ENCODE data around the gene CCDC86.
"Not testable (repeated sequence)": the region's sequence is repeated elsewhere in the genome, so short reads cannot be mapped to it uniquely, and the experiment has no call there.

Gene CCDC86

GRCh38 chr11:60841797-60842667 is at the start of gene CCDC86:
CCDC86 (plus strand) TSS chr11:60842113; CDS start chr11:60842125, 12 bp downstream.
- peak; percentile 97 for DNase-seq

DNA sequence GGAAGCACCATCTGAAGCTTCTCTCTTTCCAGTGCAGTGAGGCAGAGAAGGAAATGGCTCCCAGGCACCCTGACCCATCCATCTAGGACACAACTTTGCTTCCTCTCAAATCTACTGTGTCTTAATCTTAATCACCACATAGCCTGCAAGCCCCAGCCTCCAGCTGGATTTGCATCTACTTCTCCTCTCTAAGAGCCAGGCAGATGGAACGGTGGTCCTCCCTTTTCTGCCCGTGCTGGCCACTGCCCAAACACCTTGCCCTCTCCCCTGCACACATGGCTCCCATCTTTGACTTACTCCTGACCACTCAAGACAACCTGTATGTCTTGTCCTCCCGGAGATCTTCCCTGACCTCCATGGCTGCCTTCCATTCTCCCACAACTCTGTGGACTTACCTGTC is 49.4 kb upstream of the CCDC86 start:
- no peak for DNase-seq

GRCh38 chr11:60795291-60795690 is 46.6 kb upstream of the CCDC86 start:
- no peak for DNase-seq

- DNase-seq, result no peak
Observed at GRCh38 chr11:60797846-60798630, 43.9 kb upstream of the CCDC86 start.

DNA sequence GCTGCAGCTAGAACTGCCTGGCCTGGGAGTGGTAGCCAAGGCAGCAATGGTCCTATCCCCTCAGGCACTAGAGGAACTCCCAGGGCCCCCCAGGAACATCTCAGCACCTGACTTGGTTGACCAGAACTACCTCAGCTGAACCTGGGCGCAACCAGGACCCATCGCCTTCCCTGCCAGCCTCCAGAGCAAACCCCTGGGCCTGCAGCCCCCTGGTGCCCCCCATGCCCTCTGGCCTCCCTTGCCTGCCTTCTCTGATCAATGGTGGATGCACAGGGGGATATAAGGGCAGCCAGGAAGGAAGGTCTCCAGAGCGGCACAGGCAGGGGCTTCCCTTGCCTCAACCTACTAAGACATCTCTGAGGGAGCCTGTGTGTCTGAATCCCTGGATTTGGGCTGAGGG is 43.3 kb upstream of the CCDC86 start:
- DNase-seq, result no peak

GRCh38 chr11:60801194-60801593 is 40.7 kb upstream of the CCDC86 start:
- no peak for DNase-seq

DNA sequence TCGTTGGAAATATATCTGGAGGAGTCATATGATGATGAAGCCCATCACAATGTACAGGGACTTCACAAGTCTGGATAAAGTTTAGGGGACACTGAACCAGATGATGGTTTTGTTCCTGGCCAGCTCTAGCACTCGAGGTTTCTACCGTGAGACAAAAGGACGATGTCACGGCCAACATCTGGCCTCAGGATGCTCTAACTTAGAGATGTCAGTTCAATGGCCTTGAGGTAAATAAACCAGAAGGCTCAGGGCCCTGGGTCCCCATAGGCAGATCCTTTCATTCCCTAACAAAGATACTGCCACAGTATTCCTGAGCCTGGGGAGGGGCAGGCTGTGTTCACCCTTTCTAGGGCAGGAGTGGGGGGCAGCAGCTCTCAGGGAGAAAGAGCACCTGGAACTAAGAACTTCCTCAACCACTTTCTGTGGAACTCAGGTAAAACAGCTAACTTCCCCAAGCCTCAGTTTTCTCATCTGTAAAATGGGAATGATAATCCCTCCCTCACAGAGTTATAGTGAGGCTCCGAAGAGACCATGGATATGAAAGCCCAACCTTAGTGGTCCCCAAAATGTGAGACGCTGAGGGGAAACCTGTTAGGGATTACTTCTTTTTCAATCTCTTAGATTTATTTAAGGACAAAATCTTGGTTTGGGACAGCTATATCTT is 38.5 kb upstream of the CCDC86 start:
- no peak for DNase-seq

DNA sequence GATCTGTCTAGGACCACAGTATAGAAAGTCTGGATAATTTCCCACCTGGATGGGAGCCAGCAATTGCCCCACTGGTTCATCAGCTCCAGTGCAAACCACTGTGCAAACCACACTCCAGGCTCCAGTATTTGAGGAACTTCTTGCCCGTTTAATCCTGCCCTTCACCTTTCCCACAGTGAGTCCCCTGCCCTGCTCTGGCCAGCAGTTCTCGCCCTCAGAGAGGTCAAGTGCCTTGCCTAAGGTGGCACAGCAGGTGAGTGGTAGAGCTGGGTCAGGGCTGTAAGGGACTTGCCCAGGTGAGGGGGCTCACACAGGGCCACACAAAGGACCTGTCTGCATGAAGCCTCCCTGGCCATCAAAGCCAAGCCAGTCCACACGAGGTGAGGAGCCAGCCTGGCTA is 32.7 kb upstream of the CCDC86 start:
- DNase-seq, result no peak

DNA sequence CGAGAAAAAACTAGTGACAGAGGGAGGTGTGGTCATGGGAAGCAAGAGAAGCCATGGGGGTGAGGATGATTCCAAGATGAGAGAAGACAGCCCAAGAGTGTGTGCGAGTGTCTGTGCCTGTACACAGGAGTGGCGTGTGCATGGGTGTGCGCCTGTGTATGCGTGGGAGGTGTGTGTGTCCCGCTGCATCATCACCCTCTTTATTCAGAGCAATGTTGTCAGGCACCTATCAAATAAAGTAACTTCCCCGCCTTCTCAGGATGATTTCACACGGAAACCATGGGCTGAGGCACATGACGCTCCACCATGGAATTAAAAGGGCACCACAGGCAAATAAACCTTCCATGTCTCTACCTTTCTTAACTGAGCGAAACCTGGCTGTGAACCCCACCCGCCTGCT is 32.2 kb upstream of the CCDC86 start:
- DNase-seq, result no peak

GRCh38 chr11:60810151-60810550 is 31.8 kb upstream of the CCDC86 start:
- DNase-seq, result no peak

DNA sequence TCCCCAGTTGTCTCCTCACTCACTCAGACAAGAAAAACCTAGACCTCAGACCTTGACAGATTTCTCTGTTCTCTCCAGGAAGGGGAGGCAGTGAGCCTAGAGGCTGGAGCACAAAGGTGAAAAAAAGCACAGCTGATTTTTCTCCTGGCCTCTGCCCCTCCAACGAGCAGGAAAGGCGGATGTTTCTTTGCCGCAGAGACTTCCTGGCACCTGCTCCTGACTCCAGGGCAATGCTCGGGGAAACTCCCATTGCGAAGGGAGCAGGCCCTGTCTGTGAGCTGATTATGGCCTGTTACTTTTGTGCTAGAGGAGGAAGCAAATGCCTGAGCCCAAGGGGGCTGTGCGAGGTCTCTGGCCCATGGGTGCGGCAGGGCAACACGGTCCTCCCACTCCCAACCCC is 31.3 kb upstream of the CCDC86 start:
- DNase-seq, result no peak

DNA sequence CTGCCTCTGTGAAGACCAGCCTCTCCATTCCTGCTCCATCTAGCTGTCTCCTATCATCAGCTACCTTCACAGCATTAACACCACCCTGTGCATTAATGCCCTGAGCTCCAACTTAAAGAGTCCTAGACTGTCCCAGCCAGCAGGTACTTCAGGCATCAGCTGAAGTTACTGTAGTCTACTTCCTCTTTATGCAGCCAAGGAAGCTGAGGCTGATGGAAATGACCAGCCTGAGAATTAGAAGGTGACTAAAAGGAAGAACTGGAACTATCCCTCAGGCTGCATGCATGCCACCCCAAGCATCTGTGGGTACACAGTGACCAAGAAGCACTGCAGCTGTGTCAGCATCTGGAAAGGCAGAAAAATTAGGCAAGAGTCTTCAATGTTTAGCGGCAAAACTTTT is 28.6 kb upstream of the CCDC86 start:
- DNase-seq, result no peak

- DNase-seq, result no peak
Observed at GRCh38 chr11:60814112-60814511, 27.8 kb upstream of the CCDC86 start.

GRCh38 chr11:60816590-60817157 is 25.2 kb upstream of the CCDC86 start:
- no peak for DNase-seq

DNA sequence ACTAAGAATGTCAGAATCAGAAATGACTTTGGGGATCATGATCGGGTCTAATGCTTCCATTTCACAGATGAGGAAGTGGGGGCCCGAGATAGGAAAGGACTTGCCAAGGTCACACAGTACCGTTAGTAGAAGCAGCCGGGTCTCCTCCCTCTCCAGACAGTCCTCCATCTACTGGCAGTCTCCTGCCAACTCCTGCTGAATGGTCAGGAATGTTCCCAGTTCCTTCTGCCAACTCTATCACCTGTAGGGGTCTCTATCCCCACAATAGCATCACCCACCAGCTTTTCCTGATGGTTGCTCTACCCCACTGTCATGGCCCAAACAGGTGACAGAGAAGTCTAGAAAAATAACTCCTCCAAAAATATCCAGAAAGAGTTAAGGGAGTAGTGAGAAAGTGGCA is 23.9 kb upstream of the CCDC86 start:
- no peak for DNase-seq

DNA sequence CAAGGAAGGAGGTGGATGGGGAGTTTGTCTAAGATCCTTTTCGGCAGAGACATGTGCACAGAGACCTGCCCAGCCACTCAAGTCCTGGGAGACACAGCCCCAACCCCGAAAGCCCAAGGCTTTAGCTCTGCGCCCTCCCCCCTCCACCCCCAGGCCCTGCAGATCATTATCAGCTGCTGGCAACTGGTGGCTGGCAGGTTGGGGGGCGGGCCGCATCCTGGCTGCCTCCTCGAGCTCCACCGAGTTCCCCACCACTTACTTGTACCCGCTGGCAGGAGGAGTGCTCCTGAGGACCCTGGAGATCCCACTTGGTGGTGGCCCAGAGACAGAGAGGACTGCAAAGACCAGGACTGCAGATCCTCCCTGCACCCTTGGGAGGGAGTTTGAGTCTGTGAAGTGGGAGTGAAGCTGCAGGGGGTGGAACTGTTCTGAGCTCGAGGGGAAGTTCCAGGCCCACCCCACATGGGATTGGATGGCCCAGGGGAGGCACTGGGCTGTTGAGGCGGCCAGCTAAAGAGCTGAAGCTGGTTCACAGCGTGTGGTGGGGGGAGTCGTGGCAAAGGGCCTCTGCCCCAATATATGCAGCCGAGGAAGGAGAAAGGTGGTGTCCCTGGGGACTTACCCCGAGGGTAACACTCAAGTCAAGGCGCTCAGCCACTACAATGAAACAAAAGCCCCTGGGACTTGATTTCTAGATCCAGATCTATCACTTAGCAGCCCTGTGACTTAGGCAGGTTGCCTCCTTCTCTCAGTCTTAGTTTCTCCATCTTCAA is 19.9 kb upstream of the CCDC86 start:
- DNase-seq, result no peak

DNA sequence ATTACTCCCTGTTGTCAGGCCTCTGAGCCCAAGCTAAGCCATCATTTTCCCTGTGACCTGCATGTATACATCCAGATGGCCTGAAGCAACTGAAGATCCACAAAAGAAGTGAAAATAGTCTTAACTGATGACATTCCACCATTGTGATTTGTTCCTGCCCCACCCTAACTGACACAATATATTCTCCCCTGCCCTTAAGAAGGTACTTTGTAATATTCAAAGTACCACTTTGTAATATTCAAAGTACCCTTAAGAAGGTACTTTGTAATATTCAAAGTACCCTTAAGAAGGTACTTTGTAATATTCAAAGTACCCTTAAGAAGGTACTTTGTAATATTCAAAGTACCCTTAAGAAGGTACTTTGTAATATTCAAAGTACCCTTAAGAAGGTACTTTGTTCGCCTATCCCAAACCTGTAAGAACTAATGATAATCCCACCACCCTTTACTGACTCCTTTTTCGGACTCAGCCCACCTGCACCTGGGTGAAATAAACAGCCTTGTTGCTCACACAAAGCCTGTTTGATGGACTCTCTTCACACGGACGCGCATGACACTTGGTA is 18.1 kb upstream of the CCDC86 start:
- DNase-seq, result not testable (repeated sequence)

- DNase-seq, result no peak
Observed at GRCh38 chr11:60825118-60825517, 16.8 kb upstream of the CCDC86 start.

- no peak for DNase-seq
Observed at GRCh38 chr11:60825790-60826189, 16.1 kb upstream of the CCDC86 start.

GRCh38 chr11:60830478-60831142 is 11.3 kb upstream of the CCDC86 start:
- no peak for DNase-seq

DNA sequence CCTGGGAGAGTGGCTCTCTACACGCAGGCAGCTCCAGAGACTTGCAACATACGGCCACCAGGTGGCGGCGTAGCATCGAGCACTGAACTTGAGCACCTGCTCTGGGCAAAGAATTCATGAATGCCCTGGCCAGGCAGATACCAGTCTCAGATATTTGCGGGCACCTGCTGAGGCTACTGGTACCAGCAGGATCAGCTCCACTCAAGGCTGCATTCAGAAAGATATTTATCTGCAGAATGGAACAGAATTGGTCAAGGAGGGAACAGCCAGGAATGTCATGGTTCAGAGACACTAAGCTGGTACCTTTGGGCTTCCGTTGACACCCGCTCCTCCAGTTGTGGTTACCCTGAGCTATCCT is 10.8 kb upstream of the CCDC86 start:
- DNase-seq, result peak; percentile 79
